Measurements from ENCODE around the gene VEPH1. TPM values are rescaled to one million over a fixed set of nuclear protein-coding genes. Genes with fewer than 3 reads are reported as not detected.

The VEPH1 gene
- total RNA-seq, 1 experiment from 2014 or later: 0.32 TPM

GRCh38 chr3:157487339-157487738 lies 15.9 kb downstream of the VEPH1 start:
- no peaks in the 10 kb centered on the region for H3K4me1 ChIP-seq (ENCODE audit: insufficient read depth, low read length, poor library complexity, severe bottlenecking)
- peaks cover 4% of the 10 kb centered on the region for H3K27me3 ChIP-seq (replicated peaks; ENCODE audit: insufficient read depth, low read depth, low read length, poor library complexity)
- H3K9me3 ChIP-seq (ENCODE audit: low read depth, low read length, poor library complexity, severe bottlenecking): no peaks in the 10 kb centered on the region
- H3K27ac ChIP-seq (ENCODE audit: low read depth, low read length, poor library complexity, severe bottlenecking): no peak overlapping the region
- H3K4me3 ChIP-seq (ENCODE audit: low read depth, low read length, poor library complexity, severe bottlenecking): no peak overlapping the region
- H3K36me3 ChIP-seq (ENCODE audit: insufficient read depth, low read length, poor library complexity, severe bottlenecking): no peaks in the 10 kb centered on the region
- CTCF ChIA-PET: no interaction called here
- BruUV-seq (replicated peaks): no TSS peak
- intact Hi-C loops (cut with micrococcal nuclease; ENCODE audit: unreplicated experiment): no loop called here
- no peak for DNase-seq (ENCODE audit: low spot score)
- TF ChIP-seq CTCF (conservative IDR thresholded peaks at IDR 0.05; ENCODE audit: low read depth, low read length) (no peak), EZH2 (IDR thresholded peaks at IDR 0.05; ENCODE audit: borderline replicate concordance, low read depth, low read length, poor library complexity, severe bottlenecking) (no peak)
- POLR2A ChIA-PET (ENCODE audit: low non-redundant PET): no interaction called here

GRCh38 chr3:157479464-157480243 lies 23.6 kb downstream of the VEPH1 start:
- ChIA-PET POLR2A (ENCODE audit: low non-redundant PET) (no interaction called here), CTCF (no interaction called here)
- H3K27ac ChIP-seq (ENCODE audit: low read depth, low read length, poor library complexity, severe bottlenecking): no peak overlapping the region
- BruUV-seq (replicated peaks): no TSS peak
- no peaks in the 10 kb centered on the region for H3K36me3 ChIP-seq (ENCODE audit: insufficient read depth, low read length, poor library complexity, severe bottlenecking)
- TF ChIP-seq CTCF (conservative IDR thresholded peaks at IDR 0.05; ENCODE audit: low read depth, low read length) (no peak), EZH2 (IDR thresholded peaks at IDR 0.05; ENCODE audit: borderline replicate concordance, low read depth, low read length, poor library complexity, severe bottlenecking) (no peak)
- intact Hi-C loops (cut with micrococcal nuclease; ENCODE audit: unreplicated experiment): no loop called here
- no peaks in the 10 kb centered on the region for H3K9me3 ChIP-seq (ENCODE audit: low read depth, low read length, poor library complexity, severe bottlenecking)
- no peaks in the 10 kb centered on the region for H3K4me1 ChIP-seq (ENCODE audit: insufficient read depth, low read length, poor library complexity, severe bottlenecking)
- DNase-seq (ENCODE audit: low spot score): no peak
- no peak overlapping the region for H3K4me3 ChIP-seq (ENCODE audit: low read depth, low read length, poor library complexity, severe bottlenecking)
- no peaks in the 10 kb centered on the region for H3K27me3 ChIP-seq (replicated peaks; ENCODE audit: insufficient read depth, low read depth, low read length, poor library complexity)

GRCh38 chr3:157477441-157477840 lies 25.8 kb downstream of the VEPH1 start:
- ChIA-PET POLR2A (ENCODE audit: low non-redundant PET) (no interaction called here), CTCF (no interaction called here)
- no peak overlapping the region for H3K4me3 ChIP-seq (ENCODE audit: low read depth, low read length, poor library complexity, severe bottlenecking)
- BruUV-seq (replicated peaks): no TSS peak
- no peaks in the 10 kb centered on the region for H3K36me3 ChIP-seq (ENCODE audit: insufficient read depth, low read length, poor library complexity, severe bottlenecking)
- no peaks in the 10 kb centered on the region for H3K4me1 ChIP-seq (ENCODE audit: insufficient read depth, low read length, poor library complexity, severe bottlenecking)
- no peak overlapping the region for H3K27ac ChIP-seq (ENCODE audit: low read depth, low read length, poor library complexity, severe bottlenecking)
- no peaks in the 10 kb centered on the region for H3K9me3 ChIP-seq (ENCODE audit: low read depth, low read length, poor library complexity, severe bottlenecking)
- TF ChIP-seq CTCF (conservative IDR thresholded peaks at IDR 0.05; ENCODE audit: low read depth, low read length) (no peak), EZH2 (IDR thresholded peaks at IDR 0.05; ENCODE audit: borderline replicate concordance, low read depth, low read length, poor library complexity, severe bottlenecking) (no peak)
- peak; percentile 12 for DNase-seq (ENCODE audit: low spot score)
- H3K27me3 ChIP-seq (replicated peaks; ENCODE audit: insufficient read depth, low read depth, low read length, poor library complexity): no peaks in the 10 kb centered on the region
- intact Hi-C loops (cut with micrococcal nuclease; ENCODE audit: unreplicated experiment): no loop called here

All from A673 (cell line).